B cell (primary cell): ENCODE results near the gene SMIM21. TPM values are rescaled to one million over a fixed set of nuclear protein-coding genes. Genes with fewer than 3 reads are reported as not detected.

Experiments used
- ATAC-seq: fragments of 200-7000 bp; cut with Tn5 transposase; one replicate; pipeline ENCODE4 v1.10.0; 2021; ENCODE audit warnings: low read depth, mild to moderate bottlenecking, moderate number of reproducible peaks, moderate library complexity
- CTCF ChIA-PET: fragments of 350-600 bp; sonication (Branson Sonifier 250); formaldehyde crosslinking; loops from one replicate; lab custom pipeline; 2021; ENCODE audit warnings: antibody characterized with exemption, inconsistent platforms; lab: Charles Lee
- POLR2A ChIA-PET: fragments of 350-600 bp; sonication (Branson Sonifier 250); formaldehyde crosslinking; loops from one replicate; lab custom pipeline; 2021; ENCODE audit warnings: antibody characterized with exemption; lab: Charles Lee
- DNase-seq: peaks from one replicate; pipeline ENCODE4 v3.0.0; 2013
- H2AFZ ChIP-seq: 2 replicates; pipeline ENCODE4 v1.6.1; 2012; ENCODE audit warnings: mild to moderate bottlenecking, low read depth, low read length; ENCODE audit not compliant: insufficient read depth, poor library complexity, severe bottlenecking
- H3K27ac ChIP-seq, 2 donors: 1 replicate in 1 of 2; 2 replicates in 1 of 2; pipeline ENCODE4 v1.5.1; 2012 to 2013; ENCODE audit warnings: low read length in 2 of 2, mild to moderate bottlenecking in 2 of 2, moderate library complexity in 1 of 2
- H3K27me3 ChIP-seq, 4 experiments: fragments of 200-600 bp in 1 of 4; sonication (generic) in 1 of 4; replicated peaks in 1 of 4; 1 replicate in 2 of 4; 2 replicates in 2 of 4; pipeline versions ENCODE4 v1.6.1 to v1.7.0; 2013 to 2016; ENCODE audit warnings: low read length in 3 of 4, mild to moderate bottlenecking in 2 of 4, mixed read lengths in 1 of 4, moderate library complexity in 1 of 4; ENCODE audit not compliant: insufficient read depth in 4 of 4, control insufficient read depth in 3 of 4; ENCODE audit errors: control extremely low read depth in 1 of 4
- H3K36me3 ChIP-seq, 2 experiments: replicated peaks in 1 of 2; 1 replicate in 1 of 2; 2 replicates in 1 of 2; pipeline versions ENCODE4 v1.6.1 to v1.7.1; 2013; ENCODE audit warnings: low read length in 1 of 2; ENCODE audit not compliant: insufficient read depth in 2 of 2, control insufficient read depth in 1 of 2; ENCODE audit errors: control extremely low read depth in 1 of 2, extremely low read depth in 1 of 2
- H3K4me1 ChIP-seq, 2 donors: fragments of 200-600 bp in 1 of 2; sonication (generic) in 1 of 2; 1 replicate in 1 of 2; 2 replicates in 1 of 2; pipeline versions ENCODE4 v1.5.1 to v1.6.1; 2013 to 2017; ENCODE audit warnings: low read length in 2 of 2; ENCODE audit not compliant: control insufficient read depth in 2 of 2, insufficient read depth in 2 of 2
- H3K4me2 ChIP-seq: replicated peaks from 2 replicates; pipeline ENCODE3; 2012; ENCODE audit warnings: mild to moderate bottlenecking, low read depth, low read length; ENCODE audit not compliant: poor library complexity, severe bottlenecking
- H3K4me3 ChIP-seq, 5 experiments: fragments of 200-600 bp in 1 of 5; sonication (generic) in 1 of 5; 1 replicate in 3 of 5; 2 replicates in 2 of 5; pipeline versions ENCODE4 v1.5.1 to v1.7.0; 2011 to 2016; ENCODE audit warnings: low read length in 4 of 5, mild to moderate bottlenecking in 4 of 5, low read depth in 2 of 5, control low read depth in 1 of 5, moderate library complexity in 1 of 5; ENCODE audit not compliant: insufficient read depth in 1 of 5; ENCODE audit errors: control extremely low read depth in 1 of 5, extremely low read depth in 1 of 5
- H3K79me2 ChIP-seq: fragments of 200-600 bp; sonication (generic); one replicate; pipeline ENCODE4 v1.6.0; 2016; ENCODE audit warnings: low read length; ENCODE audit not compliant: control insufficient read depth, insufficient read depth
- H3K9ac ChIP-seq: fragments of 200-600 bp; sonication (generic); 2 replicates; pipeline ENCODE4 v1.6.1; 2017; ENCODE audit warnings: mild to moderate bottlenecking, low read length, moderate library complexity
- H3K9me3 ChIP-seq, 3 donors: one replicate each; pipeline versions ENCODE4 v1.6.1 to v1.7.1; 2013; ENCODE audit warnings: low read length in 2 of 3; ENCODE audit not compliant: control insufficient read depth in 2 of 3, insufficient read depth in 1 of 3; ENCODE audit errors: control extremely low read depth in 1 of 3
- H4K20me1 ChIP-seq: 2 replicates; pipeline ENCODE4 v1.6.0; 2012; ENCODE audit warnings: mild to moderate bottlenecking, low read length; ENCODE audit not compliant: insufficient read depth, control insufficient read depth, poor library complexity, severe bottlenecking
- H3K27ac Mint-ChIP-seq: one replicate; pipeline ENCODE4 v1.8.0; 2021; ENCODE audit warnings: mixed read lengths
- H3K27me3 Mint-ChIP-seq: one replicate; pipeline ENCODE4 v1.8.0; 2021; ENCODE audit warnings: mixed read lengths
- H3K4me1 Mint-ChIP-seq: one replicate; pipeline ENCODE4 v1.8.0; 2021; ENCODE audit warnings: mixed read lengths
- H3K4me3 Mint-ChIP-seq: one replicate; pipeline ENCODE4 v1.8.0; 2021; ENCODE audit warnings: mixed read lengths
- H3K9me3 Mint-ChIP-seq: one replicate; pipeline ENCODE4 v1.8.0; 2022; ENCODE audit warnings: mixed read lengths; ENCODE audit not compliant: insufficient read depth
- CTCF ChIP-seq: fragments of 200-600 bp; IDR thresholded peaks from one replicate; pipeline ENCODE4 v1.8.0; 2022; ENCODE audit warnings: antibody characterized with exemption, mild to moderate bottlenecking
- EZH2 ChIP-seq: IDR thresholded peaks from 2 replicates; pipeline ENCODE4 v1.6.1; 2012; ENCODE audit warnings: borderline replicate concordance, low read depth, mild to moderate bottlenecking, moderate library complexity, low read length; ENCODE audit not compliant: insufficient read depth, poor library complexity, severe bottlenecking
- WGBS: methylation state at CpG from one replicate; pipeline ENCODE4 v1.1.5; 2013; ENCODE audit warnings: missing lambda C conversion rate; ENCODE audit not compliant: insufficient coverage; 5-methylcytosine and 5-hydroxymethylcytosine counted together
- intact Hi-C: fragments of 100-400 bp; cut with micrococcal nuclease; formaldehyde crosslinking; loops from one replicate; pipeline ENCODE4 v1.10.0; 2022
- polyA plus RNA-seq: library from polyadenylated mRNA; depleted of rRNA; stranded (reverse); fragments of >200 nt; gene quantifications from 2 replicates; pipeline ENCODE4 v1.2.3, GENCODE V29; 2012
- total RNA-seq, 2 donors: library from RNA; stranded (reverse); fragments of 120-200 nt in 1 of 2; gene quantifications; 1 replicate in 1 of 2; 2 replicates in 1 of 2; pipeline versions ENCODE4 v1.2.3 to v1.2.4, GENCODE V29; 2013 to 2022

The SMIM21 gene
- total and polyA plus RNA-seq, 2 donors (not counting 1 experiment from before 2014, with no cell fraction given): not detected

GRCh38 chr18:75377926-75378325 lies 49.6 kb downstream of the SMIM21 start:
- WGBS: 97% methylated on average over 10 of the region's 10 CpGs
- Histone ChIP-seq H4K20me1 (no peaks in the 10 kb centered on the region), H3K27ac (no peak overlapping the region), H2AFZ (no peak overlapping the region), H3K9me3 (no peaks in the 10 kb centered on the region), H3K36me3 (no peaks in the 10 kb centered on the region), H3K79me2 (no peaks in the 10 kb centered on the region), H3K4me2 (no peak overlapping the region), H3K4me3 (no peak overlapping the region), H3K4me1 (no peaks in the 10 kb centered on the region), H3K9ac (no peak overlapping the region), H3K27me3 (no peaks in the 10 kb centered on the region)
- TF ChIP-seq EZH2 (no peak), CTCF (no peak)
- H3K27ac Mint-ChIP-seq: no peak overlapping the region
- peaks cover 9% of the 10 kb centered on the region for H3K27me3 Mint-ChIP-seq
- H3K4me3 Mint-ChIP-seq: no peak overlapping the region
- no peaks in the 10 kb centered on the region for H3K4me1 Mint-ChIP-seq
- ATAC-seq: no peak
- DNase-seq: no peak
- POLR2A ChIA-PET: no interaction called here
- CTCF ChIA-PET: interaction anchor here (0.6 kb wide), 1 partner anchor 103 kb away, joined by 3 read pairs; no protein-coding TSS in a partner anchor
- intact Hi-C loops: no loop called here
- H3K9me3 Mint-ChIP-seq: no peaks in the 10 kb centered on the region

GRCh38 chr18:75377258-75377657 lies 50.2 kb downstream of the SMIM21 start:
- CTCF ChIA-PET: no interaction called here
- ATAC-seq (no peak), DNase-seq (no peak)
- no peak overlapping the region for H3K9ac ChIP-seq
- H3K36me3 ChIP-seq: no peaks in the 10 kb centered on the region
- WGBS: no CpG with 5 or more reads among the region's 2 CpGs
- no peak overlapping the region for H3K4me3 ChIP-seq
- H3K4me1 ChIP-seq: no peaks in the 10 kb centered on the region
- H3K27ac Mint-ChIP-seq: no peak overlapping the region
- no peaks in the 10 kb centered on the region for H3K9me3 Mint-ChIP-seq
- H3K4me1 Mint-ChIP-seq: no peaks in the 10 kb centered on the region
- no peak overlapping the region for H3K27ac ChIP-seq
- H3K79me2 ChIP-seq: no peaks in the 10 kb centered on the region
- no peaks in the 10 kb centered on the region for H4K20me1 ChIP-seq
- no peaks in the 10 kb centered on the region for H3K27me3 ChIP-seq
- no peak overlapping the region for H2AFZ ChIP-seq
- H3K27me3 Mint-ChIP-seq: peaks cover 8% of the 10 kb centered on the region
- POLR2A ChIA-PET: no interaction called here
- TF ChIP-seq EZH2 (no peak), CTCF (no peak)
- H3K9me3 ChIP-seq: no peaks in the 10 kb centered on the region
- intact Hi-C loops: no loop called here
- H3K4me3 Mint-ChIP-seq: no peak overlapping the region
- H3K4me2 ChIP-seq: no peak overlapping the region
